GM12864 (cell line): ENCODE results near the gene RPS8.
"Not testable (repeated sequence)": the region's sequence is repeated elsewhere in the genome, so short reads cannot be mapped to it uniquely, and the experiment has no call there.

Experiments used
- DNase-seq: peaks from one replicate; pipeline ENCODE4 v3.0.0-alpha.2; 2011; ENCODE audit warnings: low read depth
- H3K4me3 ChIP-seq: 2 replicates; pipeline ENCODE4 v1.5.1; 2011; ENCODE audit warnings: mild to moderate bottlenecking, low read depth, low read length, control low read depth
- CTCF ChIP-seq: IDR thresholded peaks from 2 replicates; pipeline ENCODE4 v1.5.1; 2011; ENCODE audit warnings: low read depth, mild to moderate bottlenecking, moderate library complexity, low read length, control low read depth, inconsistent platforms; ENCODE audit errors: missing control alignments

RPS8 gene

GRCh38 chr1:44739307-44740178 lies 35.8 kb upstream of the RPS8 start, which contains the start of gene KIF2C:
Gene KIF2C (plus strand): TSS chr1:44739837. CDS start chr1:44739933, 96 bp downstream.
- peak within 1 kb of the TSS; percentile 83 for H3K4me3 ChIP-seq
- peak; percentile 92 for DNase-seq
- no peak for TF ChIP-seq CTCF

GRCh38 chr1:44740179-44740617 lies 35.1 kb upstream of the RPS8 start:
- no peak for DNase-seq
- no peak for TF ChIP-seq CTCF
- peak overlapping the region; percentile 83 for H3K4me3 ChIP-seq

DNA sequence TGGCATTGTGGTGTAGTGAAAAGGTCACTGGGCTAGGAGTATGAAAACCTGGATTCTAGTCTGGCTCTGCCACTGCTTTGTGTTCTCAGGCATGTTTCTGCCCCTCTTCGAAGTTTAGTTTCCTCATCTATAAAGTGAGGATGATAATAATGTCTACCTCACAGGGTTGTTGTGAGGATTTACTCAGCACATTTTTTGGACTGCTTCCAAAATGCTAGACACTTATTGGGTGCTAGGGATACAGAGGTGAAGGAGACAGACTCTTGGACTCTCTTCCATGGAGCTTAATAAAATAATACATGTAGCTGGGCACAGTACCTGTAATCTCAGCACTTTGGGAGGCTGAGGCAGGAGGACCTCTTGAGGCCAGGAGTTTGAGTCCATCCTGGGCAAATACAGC lies 32.1 kb upstream of the RPS8 start:
- TF ChIP-seq CTCF, result no peak
- no peak for DNase-seq

GRCh38 chr1:44747878-44748277 lies 27.5 kb upstream of the RPS8 start:
- no peak for TF ChIP-seq CTCF
- no peak overlapping the region for H3K4me3 ChIP-seq
- DNase-seq, result no peak

More for the DNA sequence above, 32.1 kb upstream of the RPS8 start:
- no peak overlapping the region for H3K4me3 ChIP-seq

GRCh38 chr1:44757420-44757819 lies 17.9 kb upstream of the RPS8 start:
- TF ChIP-seq CTCF, result no peak
- H3K4me3 ChIP-seq, result no peak overlapping the region
- no peak for DNase-seq

- H3K4me3 ChIP-seq, result no peak overlapping the region
- TF ChIP-seq CTCF, result no peak
- no peak for DNase-seq
Measured at GRCh38 chr1:44759077-44759476, 16.3 kb upstream of the RPS8 start.

DNA sequence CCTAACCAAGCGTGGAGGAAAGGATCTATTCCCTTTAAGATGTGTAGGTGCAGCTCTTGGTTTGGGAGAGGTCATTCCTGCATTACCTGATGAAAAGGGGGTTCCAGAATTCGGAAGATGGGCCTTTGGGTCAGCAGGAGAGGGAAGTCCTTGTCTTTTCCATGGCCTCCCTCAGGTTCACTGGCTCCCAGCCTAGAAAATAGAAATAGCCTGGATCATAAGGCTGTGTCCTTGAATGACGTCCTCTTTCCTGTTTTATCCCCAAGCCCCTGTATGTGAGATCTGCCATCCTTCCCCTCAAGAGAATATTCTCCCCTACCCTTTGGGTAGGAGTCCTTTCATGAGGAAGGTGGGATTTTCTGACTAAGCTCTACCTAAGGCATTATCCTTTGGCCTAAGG lies 14.5 kb upstream of the RPS8 start:
- H3K4me3 ChIP-seq, result no peak overlapping the region
- no peak for DNase-seq
- TF ChIP-seq CTCF, result no peak

DNA sequence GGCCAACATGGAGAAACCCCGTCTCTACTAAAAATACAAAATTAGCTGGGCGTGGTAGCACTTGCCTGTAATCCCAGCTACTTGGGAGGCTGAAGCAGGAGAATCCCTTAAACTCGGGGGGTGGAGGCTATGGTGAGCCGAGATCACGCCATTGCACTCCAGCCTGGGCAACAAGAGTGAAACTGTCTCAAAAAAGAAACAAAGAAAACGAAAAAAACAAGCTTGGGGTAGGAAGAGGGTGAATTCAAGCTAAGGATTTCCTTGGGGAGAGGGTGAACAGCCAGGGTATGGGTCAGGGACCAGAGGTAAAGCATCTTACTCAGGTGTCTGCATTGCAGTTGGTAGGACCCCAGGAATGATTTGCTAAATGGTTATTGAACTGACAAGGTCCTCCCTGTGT lies 8.9 kb upstream of the RPS8 start:
- H3K4me3 ChIP-seq, DNase-seq: not testable (repeated sequence)
